T-helper 2 cell (primary cell): ENCODE results near the gene CNPY1.
A peak's percentile ranks its signal among the peaks of the same experiment; 100 is the strongest.
"Not testable (repeated sequence)": the region's sequence is repeated elsewhere in the genome, so short reads cannot be mapped to it uniquely, and the experiment has no call there.

ENCODE experiments used
- DNase-seq, 5 experiments: peaks; one replicate each; pipeline versions ENCODE4 v3.0.0 to v3.0.0-alpha.2; 2012 to 2022

Gene CNPY1

GRCh38 chr7:155531681-155532080 lies 14.7 kb downstream of the CNPY1 start:
- no peak for DNase-seq

DNA sequence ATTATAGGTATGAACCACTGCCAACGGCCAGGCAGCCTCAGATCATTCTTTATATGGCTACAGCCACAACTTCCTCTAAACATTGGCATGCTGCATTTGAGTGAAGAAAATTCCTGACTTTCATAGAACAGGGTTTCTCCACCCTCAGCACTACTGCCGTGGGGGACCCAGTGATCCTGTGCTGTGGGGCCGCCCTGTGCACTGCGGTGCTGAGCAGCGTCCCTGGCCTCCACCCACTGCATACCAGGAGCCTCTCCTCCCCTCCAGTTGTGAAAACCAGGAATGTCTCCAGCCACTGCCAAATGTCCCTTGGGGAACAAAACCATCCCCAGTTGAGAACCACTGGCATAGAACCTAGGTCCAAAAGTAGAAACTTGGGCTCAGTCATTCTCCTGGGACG lies 15.8 kb downstream of the CNPY1 start:
- DNase-seq, result no peak

DNA sequence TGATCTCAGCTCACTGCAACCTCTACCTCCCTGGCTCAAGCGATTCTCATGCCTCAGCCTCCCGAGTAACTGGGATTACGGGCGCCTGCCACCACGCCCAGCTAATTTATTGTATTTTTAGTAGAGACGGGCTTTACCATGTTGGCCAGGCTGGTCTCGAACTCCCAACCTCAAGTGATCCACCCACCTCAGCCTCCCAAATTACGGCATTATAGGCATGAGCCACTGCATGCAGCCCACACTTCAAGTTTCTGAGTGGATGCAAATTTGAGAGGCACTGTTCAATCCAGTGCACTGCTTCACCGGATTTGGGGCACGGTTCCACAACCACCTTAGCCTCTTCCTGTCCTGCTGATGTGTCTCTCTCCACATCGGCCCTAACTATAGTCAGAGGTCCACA lies 16.5 kb downstream of the CNPY1 start:
- no peak for DNase-seq

DNA sequence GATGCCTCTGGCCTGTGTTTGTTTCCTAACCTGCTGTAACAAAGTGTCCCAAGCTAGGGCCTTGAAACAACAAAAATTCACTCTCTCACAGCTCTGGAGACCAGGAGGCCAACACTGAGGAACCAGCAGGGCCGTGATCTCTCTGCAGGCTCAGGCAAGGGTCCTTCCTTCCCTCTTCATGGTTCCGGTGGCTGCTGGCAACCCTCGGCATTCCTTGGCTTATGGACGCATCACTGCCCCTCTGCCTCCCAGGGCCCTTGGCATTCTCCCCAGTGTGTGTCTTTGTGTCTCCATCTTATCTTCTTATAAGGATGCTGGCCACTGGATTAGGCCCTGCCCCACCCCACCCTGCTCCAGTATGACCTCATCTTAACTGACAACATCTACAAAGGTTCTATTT lies 17.0 kb downstream of the CNPY1 start:
- DNase-seq, result no peak

GRCh38 chr7:155527664-155528063 lies 18.7 kb downstream of the CNPY1 start:
- no peak for DNase-seq

- DNase-seq, result no peak
Measured at GRCh38 chr7:155526225-155526624, 20.1 kb downstream of the CNPY1 start.

- peak in 1 of 5 experiments; percentile 19 for DNase-seq
Measured at GRCh38 chr7:155524018-155524556, 22.3 kb downstream of the CNPY1 start.

GRCh38 chr7:155523168-155523675 lies 23.1 kb downstream of the CNPY1 start:
- DNase-seq, result no peak

DNA sequence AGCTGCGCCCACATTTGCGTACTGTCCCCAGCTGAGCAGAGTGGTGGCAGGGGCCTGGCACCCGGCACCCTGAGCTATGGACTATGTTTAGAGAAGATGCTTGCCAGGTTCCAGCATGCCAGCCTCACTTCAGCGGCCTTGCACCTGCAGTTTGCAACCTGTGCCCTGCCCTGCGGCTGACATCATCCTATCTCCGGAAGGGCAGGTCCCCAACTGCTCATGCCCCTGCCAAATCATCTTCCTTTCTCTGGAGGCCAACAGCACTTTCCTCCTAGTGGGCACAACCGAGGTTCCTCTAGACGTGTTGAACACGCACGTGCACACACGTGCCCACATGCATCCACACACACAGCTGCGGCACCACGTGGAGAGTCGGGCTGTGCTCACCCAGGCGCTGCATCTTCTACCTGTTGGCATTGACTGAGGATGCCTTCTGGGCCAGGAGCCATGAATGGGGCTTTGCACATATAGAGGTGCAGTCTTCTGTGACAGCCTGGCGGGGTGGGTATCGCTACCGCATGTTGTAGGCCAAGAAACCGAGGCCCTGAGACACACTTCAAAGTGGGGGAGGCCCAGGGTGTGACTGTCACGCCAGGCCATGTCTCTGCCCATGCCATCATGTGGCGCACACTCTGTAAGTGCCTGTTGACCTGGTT lies 24.5 kb downstream of the CNPY1 start:
- DNase-seq, result no peak

DNA sequence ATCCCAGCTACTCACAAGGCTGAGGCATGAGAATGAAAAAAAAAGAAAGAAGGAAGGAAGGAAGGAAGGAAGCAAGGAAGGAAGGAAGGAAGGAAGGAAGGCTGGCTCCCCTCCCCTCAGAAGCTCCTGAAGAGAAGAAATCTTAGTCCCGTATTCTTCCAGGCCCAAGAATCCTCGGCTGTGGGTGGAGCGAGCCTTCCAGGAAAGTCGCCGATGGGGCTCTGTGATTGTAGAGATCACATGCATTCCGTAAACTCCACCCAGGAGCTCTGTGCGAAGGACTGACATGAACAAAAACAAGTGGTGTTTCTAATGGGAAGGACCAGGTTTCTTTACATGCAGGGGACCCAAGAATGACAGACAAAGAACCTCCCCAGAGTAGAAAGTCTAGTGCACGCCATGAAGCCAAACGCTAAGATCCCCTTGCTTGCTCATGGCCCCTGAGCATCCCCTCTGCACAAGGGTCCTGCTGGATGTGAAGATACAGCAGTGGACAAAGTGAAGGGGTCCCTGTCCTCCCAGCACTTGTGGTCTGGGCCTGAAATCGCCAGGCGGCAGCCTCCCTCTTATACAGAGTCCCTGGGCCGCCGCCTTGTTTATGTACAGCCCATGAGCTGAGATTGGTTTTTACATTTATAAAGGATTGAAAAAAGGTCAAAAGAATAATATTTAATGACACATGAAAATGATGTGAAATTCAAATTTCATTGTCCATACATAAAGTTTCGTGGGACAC lies 25.2 kb downstream of the CNPY1 start:
- DNase-seq, result no peak

DNA sequence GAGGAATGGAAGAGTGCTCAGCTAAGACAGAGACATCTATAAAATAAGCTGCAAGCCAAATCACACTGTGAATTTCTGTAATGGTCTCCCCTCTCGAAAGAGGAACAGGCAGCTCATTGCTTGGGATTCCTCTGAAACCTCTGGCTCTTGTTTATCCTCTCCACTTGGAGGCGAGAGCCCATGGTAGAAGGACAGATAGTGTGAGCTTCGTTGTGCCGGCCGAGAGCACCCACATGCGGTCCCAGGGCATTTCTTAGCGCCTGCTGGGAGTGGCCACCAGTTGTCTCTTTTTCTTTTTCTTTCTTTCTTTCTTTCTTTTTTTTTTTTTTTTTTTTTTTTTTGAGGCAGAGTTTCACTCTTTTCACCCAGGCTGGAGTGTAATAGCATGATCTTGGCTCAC lies 26.2 kb downstream of the CNPY1 start:
- no peak for DNase-seq

GRCh38 chr7:155519358-155519757 lies 27.0 kb downstream of the CNPY1 start:
- DNase-seq, result not testable (repeated sequence)

DNA sequence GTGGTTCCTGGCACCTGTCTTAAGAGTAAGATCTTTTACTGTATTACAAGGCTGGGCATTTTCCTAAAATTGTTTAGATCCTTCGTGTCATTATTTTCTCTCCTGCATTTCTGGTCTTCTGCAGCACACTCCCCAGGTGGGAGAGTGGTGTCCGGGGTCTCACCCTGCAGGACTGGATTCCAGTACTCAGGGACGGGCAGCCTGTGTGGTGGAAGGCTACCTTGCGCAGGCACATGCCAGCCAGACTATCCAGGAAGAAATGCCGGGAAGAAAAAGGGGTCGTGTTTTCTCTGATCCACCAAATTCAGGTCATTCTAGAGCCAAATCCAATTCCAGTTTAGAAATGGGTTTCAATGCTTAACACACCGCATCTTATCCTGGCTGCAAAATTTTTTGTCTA lies 27.7 kb downstream of the CNPY1 start:
- no peak for DNase-seq

DNA sequence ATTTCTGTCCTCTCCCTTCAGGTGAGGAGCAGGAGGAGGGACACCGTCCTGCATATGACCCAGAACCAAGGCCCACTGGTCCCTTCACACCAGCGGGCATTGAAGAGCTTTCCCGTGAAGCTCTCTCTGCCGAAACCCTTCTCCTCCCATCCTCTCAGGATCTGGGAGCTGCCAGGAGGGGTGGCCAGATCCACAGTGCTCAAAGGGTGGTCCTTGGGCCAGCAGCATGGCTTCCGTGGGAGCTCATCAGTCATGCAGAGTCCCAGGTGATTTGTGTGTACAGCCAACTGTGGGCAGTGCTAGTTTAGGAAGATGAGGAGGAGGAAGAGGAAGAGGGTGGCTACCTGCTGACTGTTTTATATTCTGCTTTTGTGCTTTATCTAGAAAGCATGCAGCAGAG lies 28.4 kb downstream of the CNPY1 start:
- no peak for DNase-seq

- DNase-seq, result no peak
Measured at GRCh38 chr7:155517452-155517851, 28.9 kb downstream of the CNPY1 start.

DNA sequence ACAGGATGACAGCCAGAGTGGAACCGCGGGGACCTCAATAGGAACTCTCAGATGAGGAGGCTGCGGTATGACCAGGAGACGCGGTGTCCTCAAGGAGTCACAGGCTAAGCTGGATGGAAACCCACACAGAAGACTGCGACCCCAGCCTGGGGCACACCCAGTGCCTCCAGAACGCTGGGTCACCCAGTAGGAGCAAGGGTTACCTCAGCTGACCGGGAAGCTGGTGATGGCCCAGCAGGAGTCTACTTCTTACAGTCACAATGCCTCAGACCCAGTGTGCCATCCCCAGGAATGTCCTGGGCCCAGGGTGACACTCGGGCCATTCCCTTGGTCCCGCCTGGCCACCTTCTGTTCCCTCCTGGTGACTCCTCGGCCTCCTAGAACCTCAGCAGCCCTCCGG lies 29.9 kb downstream of the CNPY1 start:
- DNase-seq, result no peak

GRCh38 chr7:155515318-155515717 lies 31.0 kb downstream of the CNPY1 start:
- DNase-seq, result no peak

DNA sequence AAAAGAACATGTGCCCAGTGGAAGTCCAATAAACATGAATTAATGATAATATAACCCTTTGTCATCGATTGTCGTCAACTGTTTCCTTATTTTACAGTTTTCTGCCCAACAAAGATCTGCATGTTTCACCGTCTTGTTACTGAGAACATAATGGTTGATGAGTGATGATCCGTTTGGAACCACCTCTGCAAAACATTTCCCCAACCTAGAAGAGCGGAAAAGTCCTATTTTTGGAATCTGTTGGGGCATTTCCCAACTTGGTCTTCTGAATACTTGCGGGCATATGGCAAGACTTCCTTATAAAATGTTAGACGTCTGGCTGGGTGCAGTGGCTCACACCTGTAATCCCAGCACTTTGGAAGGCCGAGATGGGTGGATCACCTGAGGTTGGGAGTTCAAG lies 32.1 kb downstream of the CNPY1 start:
- DNase-seq, result no peak

DNA sequence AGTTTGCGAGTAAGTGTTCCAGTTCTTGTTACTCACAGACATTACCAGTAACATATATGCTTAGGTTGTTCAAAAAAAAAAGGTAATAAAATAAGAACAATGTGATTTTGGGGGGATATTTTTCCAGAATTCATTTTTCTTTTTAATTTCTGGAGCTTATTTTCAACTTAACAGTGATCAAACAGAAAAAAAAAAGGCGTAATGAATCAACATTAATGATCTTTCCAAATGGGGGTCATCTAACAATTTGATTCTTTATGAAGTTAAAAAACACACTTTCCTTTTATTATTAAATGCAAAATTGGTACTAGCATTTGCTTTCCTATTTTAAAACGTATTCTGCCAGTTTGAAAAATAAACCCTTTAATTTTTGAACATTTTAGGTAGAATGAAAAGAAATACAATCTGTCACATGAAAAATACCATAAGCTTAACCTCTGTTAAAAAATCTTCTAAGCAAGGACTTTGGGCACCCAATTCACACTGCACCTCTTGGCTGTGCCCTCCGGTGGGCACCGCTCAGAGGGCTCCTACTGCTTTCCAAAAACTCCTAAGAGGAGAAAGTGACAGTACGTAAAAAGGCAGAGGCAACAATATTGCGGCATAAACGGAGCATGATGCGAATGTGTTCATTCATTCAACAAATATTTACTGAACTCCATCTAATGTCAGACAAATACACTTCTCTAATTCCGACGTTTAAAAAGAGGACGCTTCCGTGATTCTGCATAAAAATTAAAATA lies 32.6 kb downstream of the CNPY1 start:
- no peak for DNase-seq

- DNase-seq, result no peak
Measured at GRCh38 chr7:155512246-155512887, 34.0 kb downstream of the CNPY1 start.

- DNase-seq, result no peak
Measured at GRCh38 chr7:155511702-155511996, 34.7 kb downstream of the CNPY1 start.

DNA sequence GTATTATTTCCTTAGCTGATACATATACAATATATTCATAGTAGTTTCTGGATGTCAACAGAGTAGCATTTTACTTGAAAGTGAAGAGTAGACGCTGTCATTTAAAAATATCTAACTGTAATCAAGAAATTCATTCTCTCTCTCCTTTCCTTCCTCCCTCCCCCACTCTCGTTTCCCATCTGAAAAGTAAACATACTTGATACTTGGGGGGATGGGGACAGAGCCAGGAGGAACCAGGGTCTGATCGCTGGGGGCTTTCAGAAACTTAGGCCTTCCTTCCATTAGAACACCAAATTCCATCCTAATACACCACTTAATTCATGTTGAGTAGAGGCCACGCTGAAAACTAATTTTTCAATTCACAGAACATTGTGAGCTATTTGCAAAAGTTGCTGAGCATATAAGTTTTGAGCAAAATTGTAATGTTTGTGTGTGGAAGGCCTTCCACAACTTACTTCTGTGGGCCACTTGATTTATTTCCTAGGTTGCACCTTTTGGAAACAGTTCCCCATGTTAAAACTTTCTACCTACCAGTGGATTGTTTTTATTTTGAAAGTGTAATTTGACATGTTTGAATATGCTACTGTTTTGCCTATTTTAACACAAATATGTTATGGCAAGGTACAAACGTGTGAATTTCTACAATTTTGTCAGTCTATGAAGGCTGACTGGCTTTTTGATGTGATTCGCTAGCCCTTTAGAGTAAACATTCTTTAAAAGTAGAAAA lies 35.2 kb downstream of the CNPY1 start:
- no peak for DNase-seq
